ENCODE data around the gene MYDGF. TPM values are rescaled to one million over a fixed set of nuclear protein-coding genes. Genes with fewer than 3 reads are reported as not detected.
"Not testable (repeated sequence)": the region's sequence is repeated elsewhere in the genome, so short reads cannot be mapped to it uniquely, and the experiment has no call there.

The MYDGF gene
- 65.7 TPM for polyA plus RNA-seq (2012; ENCODE audit: missing spikeins)

DNA sequence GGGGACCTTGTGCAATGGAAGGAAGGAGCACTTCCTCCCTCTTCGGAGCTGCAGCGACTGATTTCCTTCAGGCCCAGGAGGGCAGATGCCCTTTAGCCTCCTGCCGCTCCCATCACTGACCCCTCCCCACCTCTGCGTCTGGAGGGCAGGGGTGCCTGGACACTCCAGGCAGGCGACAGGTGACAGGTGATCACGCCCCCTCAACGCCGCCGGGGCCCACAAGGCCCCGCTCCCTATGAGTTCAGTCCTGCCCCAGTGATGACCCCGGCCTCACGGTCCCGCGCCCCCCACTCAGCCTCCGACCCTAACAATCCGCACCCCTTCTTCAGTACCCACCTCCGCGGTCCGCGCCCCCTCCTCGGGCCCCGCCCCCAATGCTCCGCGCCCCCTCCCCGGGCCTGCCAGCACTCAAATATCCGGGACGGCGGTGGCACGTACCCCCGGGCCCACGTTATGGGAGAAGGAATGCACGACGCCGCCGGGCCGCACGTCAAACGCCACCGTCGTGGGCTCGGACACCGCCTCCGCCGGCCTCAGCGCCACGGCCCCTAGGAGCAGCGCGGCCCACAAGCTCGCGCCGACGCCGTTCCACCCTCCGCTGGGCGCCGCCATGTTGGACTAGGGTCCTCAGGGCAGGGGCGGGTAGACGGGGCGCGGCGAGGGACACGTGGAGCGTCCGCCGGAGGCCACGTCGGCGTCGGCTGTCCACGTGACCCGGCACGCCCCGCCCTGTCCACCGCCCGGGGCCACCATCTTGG is at the start of gene MYDGF:
Gene MYDGF, minus strand, starts transcription at position 620 of the 758 bp plus-strand sequence. Its CDS starts 8 bp downstream, at position 612.
- FAIRE-seq (peak; percentile 96), DNase-seq (ENCODE audit: insufficient read length) (peak; percentile 100)
- TF ChIP-seq POLR2A (IDR thresholded peaks at IDR 0.05; ENCODE audit: low read depth, low read length): peak; percentile 85
- TF ChIP-seq POLR2AphosphoS5 (IDR thresholded peaks at IDR 0.05; ENCODE audit: low read depth, low read length): peak; percentile 71
- TF ChIP-seq TAF1 (IDR thresholded peaks at IDR 0.05; ENCODE audit: borderline replicate concordance, low read depth, low read length): peak; percentile 88

DNA sequence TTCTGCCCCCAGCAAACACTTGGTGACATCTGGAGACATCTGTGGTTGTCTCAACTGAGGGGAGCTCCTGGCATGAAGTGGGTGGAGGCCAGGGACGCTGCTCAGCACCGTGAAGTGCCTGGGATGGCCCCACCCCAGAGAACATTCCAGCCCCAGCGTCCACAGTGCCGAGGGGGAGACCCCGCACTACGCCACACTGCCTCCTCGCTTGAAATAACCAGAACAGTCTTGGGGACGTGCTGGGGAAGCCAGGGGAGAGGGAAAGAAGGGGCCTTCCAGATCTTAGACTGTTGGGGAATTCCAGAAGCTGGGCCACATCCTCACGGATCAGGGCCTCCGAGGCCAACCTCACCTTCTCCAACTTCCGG is 49.3 kb upstream of the MYDGF start:
- DNase-seq (ENCODE audit: insufficient read length): no peak
- peak; percentile 42 for FAIRE-seq
- no peak for TF ChIP-seq POLR2A (IDR thresholded peaks at IDR 0.05; ENCODE audit: low read depth, low read length)
- TF ChIP-seq POLR2AphosphoS5 (IDR thresholded peaks at IDR 0.05; ENCODE audit: low read depth, low read length): no peak
- TF ChIP-seq TAF1 (IDR thresholded peaks at IDR 0.05; ENCODE audit: borderline replicate concordance, low read depth, low read length): no peak

DNA sequence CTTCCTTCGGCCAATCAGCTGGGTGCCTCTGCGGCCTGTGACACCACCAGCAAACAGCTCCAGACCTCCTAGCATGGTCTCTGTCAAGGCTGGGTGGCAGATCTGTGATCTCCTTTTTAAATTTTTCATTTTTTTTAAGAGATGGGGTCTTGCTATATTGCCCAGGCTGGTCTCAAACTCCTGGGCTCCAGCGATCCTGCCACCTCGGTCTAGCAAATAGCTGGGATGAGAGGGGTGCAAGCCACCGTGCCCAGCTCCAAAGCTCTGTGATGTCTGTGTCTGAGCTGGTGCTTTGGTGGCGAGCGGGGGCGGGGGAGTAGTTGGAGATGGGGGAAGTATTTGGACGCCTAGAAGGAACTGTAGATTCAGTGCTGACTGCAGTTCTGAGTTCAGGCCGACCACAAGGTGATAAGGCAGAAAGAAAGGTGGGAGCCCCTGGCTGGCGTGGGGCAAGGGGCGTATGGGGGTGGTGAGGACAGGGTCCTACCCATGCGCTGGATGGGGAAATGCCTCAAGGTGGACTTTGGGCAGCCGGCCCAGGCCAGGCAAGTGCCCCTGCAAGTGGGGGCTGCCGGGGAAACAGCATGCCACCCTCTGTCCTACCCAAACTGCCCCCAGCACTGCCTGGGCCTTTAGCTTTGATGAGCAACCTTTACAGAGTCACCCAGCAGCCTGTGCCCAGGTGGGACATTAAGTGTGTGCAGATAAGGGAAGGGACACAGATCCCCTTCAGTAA is 48.0 kb upstream of the MYDGF start:
- no peak for TF ChIP-seq POLR2AphosphoS5 (IDR thresholded peaks at IDR 0.05; ENCODE audit: low read depth, low read length)
- TF ChIP-seq POLR2A (IDR thresholded peaks at IDR 0.05; ENCODE audit: low read depth, low read length): no peak
- TF ChIP-seq TAF1 (IDR thresholded peaks at IDR 0.05; ENCODE audit: borderline replicate concordance, low read depth, low read length): no peak
- DNase-seq (ENCODE audit: insufficient read length) (no peak), FAIRE-seq (no peak)

DNA sequence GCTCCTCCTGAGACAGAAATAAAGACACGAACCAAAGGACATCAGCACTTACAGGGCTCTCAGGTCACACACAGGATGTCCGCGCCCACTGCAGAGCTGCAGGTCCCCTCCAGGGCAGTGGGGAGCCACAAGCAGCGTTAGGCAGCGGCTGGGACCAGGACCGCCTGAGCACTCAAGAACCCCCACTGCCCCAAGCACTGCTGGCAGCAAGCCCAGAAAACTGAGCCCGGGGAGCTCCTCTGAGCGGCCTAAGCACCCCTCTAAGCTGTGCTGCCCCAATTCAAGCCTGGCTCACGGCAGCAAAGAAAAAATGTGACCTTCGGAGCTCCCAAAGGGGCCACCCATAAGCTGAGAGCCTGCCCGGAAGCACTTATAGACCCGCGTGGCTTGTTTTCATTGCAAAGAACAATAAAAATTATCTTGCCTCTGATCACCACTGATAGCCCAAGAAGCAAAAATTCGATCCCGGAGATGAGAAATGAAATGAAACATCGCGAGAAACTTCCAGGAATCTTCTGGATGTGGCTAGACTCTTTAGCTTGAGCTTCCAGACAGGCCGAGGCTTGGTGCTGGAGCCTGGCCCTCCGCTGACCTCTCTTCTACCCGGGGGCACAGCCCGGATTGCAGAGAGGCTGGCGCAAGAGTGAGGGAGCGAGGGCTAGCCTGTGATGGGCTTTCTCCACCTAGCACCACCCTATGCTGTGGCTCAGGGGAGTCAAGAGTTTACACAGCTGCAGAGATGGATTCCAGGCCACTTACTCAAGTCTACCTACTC is 47.2 kb upstream of the MYDGF start:
- no peak for TF ChIP-seq TAF1 (IDR thresholded peaks at IDR 0.05; ENCODE audit: borderline replicate concordance, low read depth, low read length)
- TF ChIP-seq POLR2A (IDR thresholded peaks at IDR 0.05; ENCODE audit: low read depth, low read length): 0 out of 2 replicates have a peak, but pooled peaks have one; percentile 17
- TF ChIP-seq POLR2AphosphoS5 (IDR thresholded peaks at IDR 0.05; ENCODE audit: low read depth, low read length): no peak
- no peak for FAIRE-seq
- no peak for DNase-seq (ENCODE audit: insufficient read length)

DNA sequence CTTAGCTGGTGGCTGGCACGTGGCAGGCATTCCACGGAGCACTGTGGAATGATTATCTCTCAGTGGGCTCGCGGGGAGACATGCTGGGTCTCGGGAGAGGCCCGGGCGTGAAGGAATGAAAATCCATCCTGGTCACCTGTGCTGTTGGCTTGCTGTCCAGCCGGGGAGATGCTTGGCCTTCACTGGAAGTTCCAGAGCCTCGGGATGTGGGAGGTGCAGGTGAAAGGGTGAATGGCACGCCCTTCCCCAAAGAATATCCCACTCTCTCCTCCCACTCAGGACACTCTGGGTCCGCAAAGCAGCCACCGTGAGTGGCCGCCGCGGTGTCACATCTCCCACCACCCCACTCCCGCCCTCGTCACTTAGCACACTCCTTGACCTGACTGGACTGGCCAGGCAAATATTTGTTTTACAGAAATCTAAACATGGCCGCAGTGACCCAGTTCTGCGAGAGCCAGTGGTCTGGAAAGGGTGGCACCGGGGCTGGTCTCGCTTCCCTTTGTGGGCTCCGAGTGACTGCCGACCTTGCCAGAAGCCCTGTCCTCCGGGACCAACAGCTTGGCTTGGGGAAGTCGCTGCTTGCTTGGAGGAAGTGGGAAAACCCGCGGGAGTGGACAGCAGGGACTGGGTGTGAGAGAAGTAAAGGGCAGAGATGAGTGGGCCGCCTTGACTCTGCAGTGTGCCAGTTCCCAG is 45.5 kb upstream of the MYDGF start:
- TF ChIP-seq POLR2A (IDR thresholded peaks at IDR 0.05; ENCODE audit: low read depth, low read length) (no peak), TAF1 (IDR thresholded peaks at IDR 0.05; ENCODE audit: borderline replicate concordance, low read depth, low read length) (no peak), POLR2AphosphoS5 (IDR thresholded peaks at IDR 0.05; ENCODE audit: low read depth, low read length) (no peak)
- DNase-seq (ENCODE audit: insufficient read length): no peak
- FAIRE-seq: no peak

DNA sequence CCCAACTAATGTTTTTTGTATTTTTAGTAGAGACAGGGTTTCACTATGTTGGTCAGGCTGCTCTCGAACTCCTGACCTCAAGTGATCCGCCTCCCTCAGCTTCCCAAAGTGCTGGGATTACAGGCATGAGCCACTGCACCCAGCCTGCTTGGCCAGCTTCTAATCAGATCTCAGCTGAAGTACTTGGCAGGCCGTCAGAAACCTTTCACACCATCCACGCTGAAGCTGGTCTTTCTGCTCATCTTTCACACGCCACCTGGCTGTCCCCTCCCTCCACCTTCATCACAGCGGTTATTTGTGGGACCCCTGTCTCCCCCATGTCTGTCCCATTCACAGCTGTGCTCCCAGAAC is 45.0 kb upstream of the MYDGF start:
- DNase-seq (ENCODE audit: insufficient read length); FAIRE-seq: not testable (repeated sequence)

DNA sequence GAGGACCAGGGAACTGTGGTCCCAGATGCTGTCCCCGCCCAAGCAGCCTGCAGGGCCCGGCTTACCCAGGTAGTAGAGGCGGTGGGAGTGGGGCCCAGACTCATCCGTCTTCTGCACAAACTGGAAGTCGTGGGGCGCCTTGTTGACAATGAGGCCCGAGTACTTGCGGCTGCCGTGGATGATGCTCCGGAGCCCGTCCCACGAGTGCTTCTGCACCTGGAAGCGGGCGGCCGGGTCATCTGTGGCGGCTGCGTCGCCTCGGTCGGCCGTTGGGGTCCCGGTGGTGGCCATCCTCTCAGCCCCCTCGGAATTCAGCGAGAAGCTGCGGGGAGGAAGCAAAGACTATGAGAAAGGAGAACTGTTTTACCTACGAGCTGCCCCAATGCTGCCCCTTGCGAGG is 43.9 kb upstream of the MYDGF start:
- TF ChIP-seq TAF1 (IDR thresholded peaks at IDR 0.05; ENCODE audit: borderline replicate concordance, low read depth, low read length) (no peak), POLR2A (IDR thresholded peaks at IDR 0.05; ENCODE audit: low read depth, low read length) (no peak), POLR2AphosphoS5 (IDR thresholded peaks at IDR 0.05; ENCODE audit: low read depth, low read length) (no peak)
- DNase-seq (ENCODE audit: insufficient read length) (no peak), FAIRE-seq (no peak)

DNA sequence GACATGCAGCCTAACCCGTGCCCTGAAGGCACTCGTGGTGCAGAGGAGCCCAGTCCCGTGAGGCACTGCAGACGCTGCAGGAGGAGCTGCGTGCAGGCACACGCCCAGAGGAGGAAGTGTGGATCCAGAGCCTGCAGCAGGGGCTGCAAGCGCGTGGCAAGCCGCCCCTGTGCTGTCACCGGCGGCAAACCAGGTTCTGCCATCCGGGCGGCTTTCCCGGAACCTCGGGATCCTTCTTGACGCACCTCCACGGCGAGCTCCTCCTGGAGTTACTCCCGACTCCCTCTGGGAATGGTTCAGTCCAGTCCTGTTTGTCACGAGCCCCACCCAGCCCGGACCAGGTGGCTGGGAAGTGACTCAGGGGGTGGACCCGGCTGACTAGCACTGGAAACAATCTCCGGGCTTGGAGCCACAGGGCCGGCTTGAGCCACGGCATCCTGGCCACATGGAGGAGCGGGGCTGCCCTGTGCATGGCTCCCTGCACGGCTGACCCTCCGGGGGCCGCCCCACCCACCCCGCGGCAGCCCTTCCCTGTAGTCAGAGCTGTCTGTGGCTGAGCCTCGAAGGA is 43.3 kb upstream of the MYDGF start:
- TF ChIP-seq POLR2AphosphoS5 (IDR thresholded peaks at IDR 0.05; ENCODE audit: low read depth, low read length): no peak
- DNase-seq (ENCODE audit: insufficient read length) (no peak), FAIRE-seq (no peak)

DNA sequence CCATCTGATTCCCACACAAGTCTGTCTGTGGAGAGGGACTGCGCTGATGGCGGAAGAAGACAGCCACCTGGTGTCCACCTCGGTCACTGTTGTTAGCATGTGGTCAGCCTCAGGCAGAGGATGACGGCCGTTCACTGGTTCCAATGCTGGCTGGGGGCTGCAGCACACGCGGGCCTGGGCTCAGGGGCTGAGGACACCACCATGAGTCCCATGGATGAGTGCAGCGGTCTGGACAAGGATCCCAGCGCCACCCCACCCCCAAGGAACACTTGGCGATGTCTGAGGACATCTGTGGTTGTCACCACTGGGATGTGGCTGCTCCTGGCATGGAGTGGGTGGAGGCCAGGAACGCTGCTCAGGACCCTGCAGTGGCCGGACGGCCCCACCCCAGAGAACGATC is 42.6 kb upstream of the MYDGF start:
- TF ChIP-seq TAF1 (IDR thresholded peaks at IDR 0.05; ENCODE audit: borderline replicate concordance, low read depth, low read length) (no peak), POLR2AphosphoS5 (IDR thresholded peaks at IDR 0.05; ENCODE audit: low read depth, low read length) (no peak), POLR2A (IDR thresholded peaks at IDR 0.05; ENCODE audit: low read depth, low read length) (no peak)
- FAIRE-seq (no peak), DNase-seq (ENCODE audit: insufficient read length) (no peak)

DNA sequence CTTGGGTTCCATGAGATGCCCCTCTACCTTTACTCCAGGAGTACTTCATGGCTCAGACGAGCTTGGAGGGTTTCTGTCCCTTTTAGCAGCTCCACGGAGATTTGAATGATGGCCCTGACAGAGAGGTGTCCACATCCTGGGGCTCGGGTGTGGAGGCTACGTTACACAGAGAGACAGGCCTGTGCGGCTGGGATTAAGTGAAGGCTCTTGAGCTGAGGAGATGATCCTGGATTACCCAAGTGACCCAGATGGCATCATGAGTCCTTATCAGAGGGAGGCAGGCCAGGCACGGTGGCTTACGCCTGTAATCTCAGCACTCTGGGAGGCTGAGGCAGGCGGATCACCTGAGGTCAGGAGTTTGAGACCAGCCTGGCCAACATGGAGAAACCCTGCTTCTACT is 41.1 kb upstream of the MYDGF start:
- DNase-seq (ENCODE audit: insufficient read length) (no peak), FAIRE-seq (no peak)
- no peak for TF ChIP-seq TAF1 (IDR thresholded peaks at IDR 0.05; ENCODE audit: borderline replicate concordance, low read depth, low read length)
- no peak for TF ChIP-seq POLR2AphosphoS5 (IDR thresholded peaks at IDR 0.05; ENCODE audit: low read depth, low read length)
- TF ChIP-seq POLR2A (IDR thresholded peaks at IDR 0.05; ENCODE audit: low read depth, low read length): no peak

DNA sequence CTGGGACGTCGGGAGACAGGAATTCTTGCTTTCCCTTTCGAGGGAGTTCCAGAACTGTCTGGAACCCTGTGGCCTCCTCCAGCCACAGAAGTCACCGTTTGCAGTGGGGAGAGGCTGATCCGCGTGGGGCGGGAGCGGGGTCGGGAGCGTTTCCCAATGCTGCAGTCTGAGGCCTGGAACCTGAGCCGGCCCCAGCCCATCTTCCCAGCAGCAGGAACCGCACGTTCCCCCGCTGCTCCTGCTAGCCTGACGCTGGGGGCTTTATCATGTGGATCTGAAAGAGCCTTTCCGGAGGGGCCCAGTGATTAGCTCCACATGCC is 40.1 kb upstream of the MYDGF start:
- no peak for TF ChIP-seq POLR2AphosphoS5 (IDR thresholded peaks at IDR 0.05; ENCODE audit: low read depth, low read length)
- TF ChIP-seq POLR2A (IDR thresholded peaks at IDR 0.05; ENCODE audit: low read depth, low read length): no peak
- TF ChIP-seq TAF1 (IDR thresholded peaks at IDR 0.05; ENCODE audit: borderline replicate concordance, low read depth, low read length): no peak
- DNase-seq (ENCODE audit: insufficient read length) (no peak), FAIRE-seq (no peak)
